DMS153 treated with DMSO at 0.1 percent for 48 hours (cell line): Measurements from ENCODE around the gene BPIFA3.

Source experiments
- DNase-seq: peaks from one replicate; lab custom pipeline; 2025; ENCODE audit not compliant: unreplicated experiment; lab: John Stamatoyannopoulos, UW

BPIFA3 gene

DNA sequence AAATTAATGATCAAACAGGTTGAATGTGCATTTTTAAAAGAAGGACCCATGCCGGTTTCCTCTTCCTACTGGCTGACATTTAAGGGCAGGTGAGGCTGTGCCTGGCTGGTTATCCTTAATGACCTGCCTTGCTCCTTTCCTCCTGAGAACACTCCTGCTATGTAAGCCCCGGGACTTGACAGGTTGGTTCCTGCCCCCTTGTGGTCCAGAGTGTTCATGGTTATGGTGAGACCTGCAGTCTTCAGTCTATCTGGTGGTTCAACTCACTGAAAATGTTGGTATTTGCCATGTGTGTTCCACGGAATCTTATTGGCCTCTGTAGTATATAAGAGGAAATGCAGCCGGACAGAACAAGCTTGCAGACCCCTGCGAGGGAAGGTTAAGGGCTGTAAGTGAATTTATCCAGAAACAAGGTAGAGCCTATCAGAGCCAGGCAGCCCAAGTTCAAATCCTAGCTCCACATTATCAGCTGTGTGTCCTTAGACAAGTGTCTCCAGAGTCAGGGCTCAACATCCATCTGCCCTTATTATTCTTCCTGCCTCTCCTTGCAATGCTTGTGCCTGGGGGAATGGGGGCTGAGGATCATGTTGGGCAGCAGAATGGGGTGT lies 5.2 kb upstream of the BPIFA3 start:
- peak; percentile 78 for DNase-seq

DNA sequence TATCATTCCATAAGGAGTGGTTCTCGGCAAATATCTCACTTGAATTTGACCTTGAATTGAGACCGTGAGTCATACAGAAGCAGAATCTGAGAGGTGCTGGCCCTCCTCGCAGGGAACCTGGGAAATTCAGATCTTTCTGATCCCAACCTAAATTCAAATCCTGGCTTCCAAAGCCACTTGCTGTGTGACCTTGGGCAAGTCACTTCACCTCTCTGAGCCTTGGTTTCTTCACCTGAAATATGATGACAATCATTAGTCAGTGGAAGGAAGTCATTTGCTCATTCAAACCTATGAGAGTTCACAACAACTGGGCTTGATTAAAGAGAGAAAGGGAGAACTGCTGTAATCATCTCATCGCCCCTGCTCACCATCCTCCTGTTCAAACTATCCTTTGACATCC lies 7.2 kb downstream of the BPIFA3 start:
- no peak for DNase-seq

DNA sequence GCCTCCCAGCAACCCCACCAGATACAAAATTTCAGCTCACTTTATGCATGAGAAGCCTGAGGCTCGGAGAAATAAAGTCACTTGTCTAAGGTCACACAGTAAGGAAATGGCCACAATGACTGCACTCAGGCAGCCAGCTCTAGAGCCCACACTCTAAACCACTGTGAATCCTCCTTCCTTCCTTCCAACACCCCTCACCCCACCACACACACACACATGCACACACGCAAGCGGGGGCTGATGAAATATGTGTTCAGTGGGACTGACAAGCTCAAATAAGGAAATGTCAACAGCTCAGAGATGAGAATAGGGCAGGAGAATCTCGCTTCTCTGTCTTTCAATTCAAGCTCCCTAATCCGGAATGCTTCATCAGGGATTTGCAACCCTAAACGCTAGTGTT lies 12.7 kb downstream of the BPIFA3 start:
- no peak for DNase-seq

DNA sequence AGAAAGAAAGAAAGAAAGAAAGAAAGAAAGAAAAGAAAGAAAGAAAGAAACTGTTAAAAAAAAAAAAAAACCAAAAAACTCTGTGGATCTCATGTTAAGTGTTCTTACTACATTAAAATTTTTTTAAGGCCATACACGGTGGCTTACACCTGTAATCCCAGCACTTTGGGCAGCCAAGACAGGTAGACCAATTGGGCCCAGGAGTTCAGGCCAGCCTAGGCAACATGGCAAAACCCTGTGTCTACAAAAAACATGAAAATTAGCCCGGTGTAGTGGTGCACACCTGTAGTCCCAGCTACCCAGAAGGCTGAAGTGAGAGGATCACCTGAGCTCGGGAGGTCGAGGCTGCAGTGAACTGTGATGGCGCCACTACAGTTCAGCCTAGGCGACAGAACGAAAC lies 14.1 kb downstream of the BPIFA3 start:
- no peak for DNase-seq

DNA sequence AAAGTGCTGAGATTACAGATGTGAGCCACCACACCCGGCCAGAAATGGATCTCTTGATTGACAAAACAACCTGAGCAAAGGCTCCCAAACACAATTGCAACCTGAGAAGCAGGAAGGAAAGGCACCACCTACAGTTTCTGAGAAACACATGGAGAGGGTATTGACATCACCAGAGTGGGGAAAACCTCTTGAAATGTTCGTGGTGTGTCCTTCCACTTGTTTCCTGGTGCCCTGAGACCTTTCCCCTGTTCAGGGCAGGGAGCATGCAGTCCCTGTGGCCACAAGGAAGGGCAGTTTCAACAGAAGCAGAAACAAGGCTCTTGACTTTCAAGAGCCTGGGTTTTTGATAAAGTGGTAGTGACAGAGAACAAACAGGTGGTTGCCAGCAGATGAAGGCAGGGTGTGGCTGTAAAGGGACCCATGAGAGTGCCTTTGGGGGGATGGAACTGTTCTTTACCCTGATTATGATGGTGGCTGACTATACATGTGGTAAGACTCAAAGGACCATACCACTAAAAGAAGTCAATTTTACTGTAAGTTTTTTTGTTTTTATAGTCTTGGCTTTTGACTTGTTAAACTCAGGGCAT lies 15.4 kb downstream of the BPIFA3 start:
- DNase-seq, result peak; percentile 69

DNA sequence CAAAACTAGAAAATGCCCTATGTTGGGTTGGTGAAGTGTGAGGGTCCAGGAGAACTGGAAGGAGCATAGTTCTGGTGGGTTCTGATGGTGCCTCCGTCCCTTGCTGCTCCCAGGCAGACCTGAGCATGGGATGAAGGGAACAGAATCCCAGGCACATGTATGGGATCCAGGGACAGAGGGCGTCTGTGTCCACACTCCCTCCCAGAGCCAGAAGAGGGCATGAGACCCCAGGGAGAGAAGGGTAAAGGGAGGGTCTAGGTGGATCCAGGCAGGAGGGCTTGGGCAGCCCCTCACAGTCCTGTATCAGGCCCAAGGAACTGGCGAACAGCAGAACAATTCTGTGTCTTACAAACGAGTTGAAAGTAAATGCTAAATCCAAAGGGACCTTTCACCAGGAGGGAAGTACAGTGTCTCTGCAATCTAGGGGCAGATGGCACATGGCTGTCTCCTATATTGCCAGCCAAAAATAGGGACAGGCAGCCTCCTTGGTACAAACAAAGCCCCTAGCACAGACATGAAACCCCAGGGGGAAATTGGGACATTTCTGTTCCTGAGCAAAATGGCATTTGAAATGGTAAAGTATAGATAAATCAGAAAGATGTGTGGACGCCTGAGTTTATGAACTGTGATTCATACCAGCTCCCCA lies 16.1 kb downstream of the BPIFA3 start:
- no peak for DNase-seq

DNA sequence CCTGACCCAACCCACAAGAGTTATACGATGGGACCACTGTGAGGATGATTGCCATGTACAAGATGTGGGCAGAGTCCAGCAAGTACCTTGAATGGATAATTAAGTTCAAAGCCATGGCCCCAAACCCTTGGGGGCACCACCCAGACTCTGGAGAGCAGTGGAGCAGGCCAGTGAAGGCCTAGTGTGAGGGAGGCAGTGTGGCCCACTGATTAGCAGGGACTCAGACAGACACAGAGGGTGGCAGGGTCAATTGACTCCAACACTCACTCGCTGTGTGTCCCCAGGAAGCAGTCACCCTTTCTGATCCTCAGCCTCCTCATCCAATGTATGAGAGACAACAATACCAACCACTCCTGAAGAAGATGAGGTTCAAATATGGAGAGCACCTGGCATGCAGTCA lies 16.9 kb downstream of the BPIFA3 start:
- DNase-seq, result no peak

DNA sequence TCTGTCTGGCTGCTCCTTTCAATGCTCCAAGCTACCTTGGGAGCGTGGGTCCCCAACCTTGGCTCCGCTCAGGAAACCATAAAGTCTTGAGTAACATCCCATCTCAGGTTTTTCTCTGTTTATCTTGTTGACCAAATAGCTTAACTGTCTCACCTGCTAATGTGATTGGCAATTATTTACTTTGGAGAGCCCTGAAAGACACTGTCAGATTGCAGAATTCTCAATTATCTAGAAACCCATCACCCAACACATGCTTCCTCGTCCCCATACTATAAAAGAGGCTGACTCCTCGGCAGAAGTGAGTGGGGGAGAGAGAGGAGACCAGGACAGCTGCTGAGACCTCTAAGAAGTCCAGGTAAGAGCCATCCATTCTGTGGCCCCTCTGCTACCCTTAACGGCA lies 18.5 kb downstream of the BPIFA3 start, which contains the start of gene BPIFA1:
TSS of gene BPIFA1 (plus strand) at position 301 of the 400 bp plus-strand sequence. CDS start 1,716 bp downstream, outside the sequence.
- no peak for DNase-seq

DNA sequence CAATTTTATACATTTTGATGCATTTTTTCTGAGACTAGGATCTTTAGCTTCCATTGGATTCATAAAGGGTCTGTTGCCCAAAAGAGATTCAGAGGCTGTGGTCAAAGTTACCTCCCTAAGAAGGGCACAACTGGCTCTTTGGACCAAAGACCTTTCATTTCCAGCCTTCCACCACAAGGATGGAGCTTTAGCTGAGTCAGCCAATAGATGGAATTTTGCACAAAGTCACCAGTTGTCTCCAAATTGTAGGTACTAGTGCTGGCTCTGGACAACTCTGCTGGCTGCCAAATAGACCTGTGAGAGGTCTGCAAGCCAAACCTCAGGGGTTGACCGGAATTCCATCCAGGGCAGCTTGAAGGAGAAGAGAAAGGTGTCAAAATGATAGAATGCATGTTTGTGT lies 19.2 kb downstream of the BPIFA3 start:
- DNase-seq, result no peak

DNA sequence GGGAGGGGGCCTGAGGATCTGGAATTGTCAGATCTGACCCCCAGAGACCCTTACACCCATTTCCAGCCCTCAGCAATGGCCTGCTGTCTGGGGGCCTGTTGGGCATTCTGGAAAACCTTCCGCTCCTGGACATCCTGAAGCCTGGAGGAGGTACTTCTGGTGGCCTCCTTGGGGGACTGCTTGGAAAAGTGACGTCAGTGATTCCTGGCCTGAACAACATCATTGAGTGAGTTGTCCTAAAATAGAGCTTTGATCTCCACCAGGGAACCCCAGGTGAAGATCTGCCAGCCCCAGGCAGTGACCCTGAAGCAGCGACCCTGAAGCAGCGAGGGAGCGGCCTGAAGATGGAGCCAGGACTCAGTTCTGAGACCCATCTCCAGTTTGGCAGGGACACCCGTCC lies 20.8 kb downstream of the BPIFA3 start:
- no peak for DNase-seq

DNA sequence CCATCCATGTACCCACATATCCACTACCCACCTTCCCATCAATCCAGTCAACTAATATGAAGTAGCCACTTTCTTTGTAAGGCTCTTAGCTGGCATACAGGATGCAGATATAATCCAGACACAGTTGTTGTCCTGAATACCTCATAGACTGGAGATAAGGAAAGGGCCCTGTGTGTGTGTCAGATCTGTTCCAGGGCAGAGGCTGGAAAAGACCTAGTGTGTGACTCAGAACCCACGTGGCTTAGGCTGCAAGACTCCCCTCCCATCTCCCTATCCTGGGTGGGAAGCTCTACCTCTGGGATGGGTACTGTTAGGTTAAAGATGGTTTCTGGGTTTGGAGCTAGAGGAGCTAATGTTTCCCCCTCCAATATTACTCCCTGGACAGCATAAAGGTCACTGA lies 22.3 kb downstream of the BPIFA3 start:
- no peak for DNase-seq

DNA sequence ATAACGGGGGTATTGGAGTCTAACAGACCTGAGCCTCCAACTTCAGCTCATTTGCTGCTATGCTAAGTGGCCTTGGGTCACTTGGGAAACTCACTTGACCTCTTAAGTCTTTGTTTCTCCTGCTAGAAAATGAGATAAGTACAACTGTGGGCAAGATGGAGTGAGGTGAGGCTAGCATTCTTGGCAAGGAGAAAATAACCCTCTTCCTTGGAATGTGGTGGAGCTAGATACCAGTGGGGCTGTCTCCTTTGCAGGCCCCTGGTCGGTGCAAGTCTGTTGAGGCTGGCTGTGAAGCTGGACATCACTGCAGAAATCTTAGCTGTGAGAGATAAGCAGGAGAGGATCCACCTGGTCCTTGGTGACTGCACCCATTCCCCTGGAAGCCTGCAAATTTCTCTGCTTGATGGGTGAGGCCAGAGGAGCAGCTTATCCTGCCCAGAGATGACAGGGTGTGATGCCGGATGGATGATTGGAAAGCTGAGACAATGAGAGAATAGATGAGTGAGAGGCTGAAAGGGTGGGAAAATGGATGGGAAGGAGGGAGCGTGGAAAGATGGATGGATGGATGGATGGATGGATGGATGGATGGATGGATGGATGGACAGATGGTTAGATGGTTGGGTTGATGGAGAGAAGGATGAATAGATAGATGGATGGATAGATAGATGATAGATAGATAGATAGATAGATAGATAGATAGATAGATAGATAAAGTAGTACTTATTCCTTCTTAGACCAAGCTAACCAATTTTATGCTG lies 23.0 kb downstream of the BPIFA3 start:
- DNase-seq, result no peak

DNA sequence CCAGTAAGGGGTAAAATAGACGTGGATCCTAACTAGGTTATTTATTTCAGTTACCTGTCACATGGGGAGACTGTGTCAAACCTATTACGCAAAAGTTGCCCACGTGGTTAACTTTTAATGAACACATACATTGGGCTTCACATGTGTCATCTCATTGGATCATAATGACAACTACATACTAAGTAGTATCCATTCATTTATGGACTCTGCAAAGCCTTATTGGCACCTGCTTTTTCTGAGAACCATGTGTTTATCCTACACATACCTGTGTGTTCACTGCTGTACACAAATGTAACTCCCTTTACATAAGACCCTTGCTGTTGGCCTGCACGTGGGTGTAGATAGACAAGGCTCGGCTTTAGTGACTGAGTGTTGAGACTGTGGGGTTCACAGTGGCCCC lies 23.8 kb downstream of the BPIFA3 start:
- no peak for DNase-seq

DNA sequence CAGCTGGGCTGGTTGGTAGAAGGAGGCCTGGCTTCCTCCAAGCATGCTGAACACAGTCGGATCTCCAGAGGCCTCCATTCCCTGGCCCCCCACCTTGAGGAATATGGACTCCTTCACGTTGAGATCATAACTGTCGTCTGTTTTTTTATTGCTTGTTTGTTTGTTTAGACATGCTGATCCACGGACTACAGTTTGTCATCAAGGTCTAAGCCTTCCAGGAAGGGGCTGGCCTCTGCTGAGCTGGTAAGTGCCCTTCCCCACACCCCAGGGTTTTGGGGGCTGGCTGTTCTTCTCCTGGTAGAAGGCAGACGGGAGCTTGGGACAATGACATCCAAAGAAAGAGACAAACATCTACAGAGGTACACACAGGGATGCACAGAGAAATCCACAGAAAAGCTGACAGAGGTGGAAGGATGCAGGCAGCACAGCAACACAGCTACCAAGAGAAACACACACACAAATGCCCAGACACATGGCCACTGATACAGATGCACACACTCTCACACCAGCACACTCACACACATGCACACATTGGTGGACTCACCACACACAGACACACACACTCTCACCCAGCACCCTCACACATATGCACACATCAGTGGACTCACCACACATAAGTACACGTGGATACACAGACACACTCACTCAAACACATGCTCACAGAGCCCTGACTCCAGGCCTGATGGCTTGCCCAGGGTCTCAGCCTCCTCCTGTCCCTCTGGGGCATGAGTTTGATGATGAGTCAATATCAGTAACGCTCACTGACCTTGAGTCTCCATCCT lies 25.4 kb downstream of the BPIFA3 start:
- no peak for DNase-seq

DNA sequence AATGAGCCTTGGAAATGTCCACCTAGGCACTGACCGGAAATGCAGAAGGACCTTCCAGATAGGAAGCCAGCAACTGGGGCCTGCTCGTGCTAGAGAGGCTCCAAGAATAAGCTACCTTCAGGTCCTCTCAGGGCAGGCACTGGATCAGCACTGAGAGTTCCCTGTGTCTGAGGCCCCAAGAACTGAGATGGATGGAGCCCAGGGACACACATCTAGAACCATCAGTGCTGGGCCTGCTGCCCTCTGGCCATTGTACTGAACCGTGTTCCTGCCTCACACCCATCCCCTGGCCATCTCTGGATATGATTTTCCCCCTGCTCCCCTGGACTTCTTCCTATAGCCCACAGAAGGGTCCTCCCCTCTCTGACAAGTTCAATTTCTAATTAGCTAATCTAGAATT lies 28.9 kb downstream of the BPIFA3 start:
- DNase-seq, result no peak

DNA sequence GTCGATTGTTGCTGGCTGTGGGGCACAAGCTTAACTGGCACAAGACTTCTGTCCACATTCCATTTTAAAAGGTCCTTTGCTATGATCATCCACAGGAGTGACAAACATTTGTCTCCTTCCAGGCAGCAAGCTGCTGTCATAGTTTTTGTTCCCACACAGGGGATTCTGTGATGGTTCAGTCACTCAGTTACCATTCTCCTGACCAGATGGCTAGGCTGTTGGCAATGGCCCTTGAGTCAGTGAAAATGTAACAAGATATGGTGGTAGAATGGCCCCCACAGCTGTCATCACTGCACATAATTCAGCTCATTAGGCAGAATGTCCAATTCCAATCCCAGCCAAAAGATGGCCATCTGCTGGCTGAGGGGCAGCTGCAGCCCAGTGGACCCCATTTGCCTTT lies 32.3 kb downstream of the BPIFA3 start:
- no peak for DNase-seq

DNA sequence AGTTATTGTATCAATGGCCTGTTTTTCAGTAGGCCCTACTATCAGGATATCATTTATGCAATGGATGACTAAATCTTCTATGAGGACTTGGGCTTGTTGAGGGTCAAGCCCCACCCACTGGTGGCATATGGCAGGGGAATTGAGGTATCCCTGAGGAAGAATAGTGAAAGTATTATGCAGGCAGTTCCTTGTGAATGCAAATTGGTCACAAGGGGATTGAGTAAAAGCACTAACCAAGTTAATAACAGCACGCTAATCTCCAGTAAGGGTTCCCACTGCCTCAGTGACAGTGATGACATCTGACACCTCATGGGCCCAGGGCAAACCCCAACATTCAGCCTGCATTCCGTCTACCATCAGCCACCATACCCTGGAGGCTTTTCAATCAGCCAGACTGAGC lies 33.5 kb downstream of the BPIFA3 start:
- no peak for DNase-seq

DNA sequence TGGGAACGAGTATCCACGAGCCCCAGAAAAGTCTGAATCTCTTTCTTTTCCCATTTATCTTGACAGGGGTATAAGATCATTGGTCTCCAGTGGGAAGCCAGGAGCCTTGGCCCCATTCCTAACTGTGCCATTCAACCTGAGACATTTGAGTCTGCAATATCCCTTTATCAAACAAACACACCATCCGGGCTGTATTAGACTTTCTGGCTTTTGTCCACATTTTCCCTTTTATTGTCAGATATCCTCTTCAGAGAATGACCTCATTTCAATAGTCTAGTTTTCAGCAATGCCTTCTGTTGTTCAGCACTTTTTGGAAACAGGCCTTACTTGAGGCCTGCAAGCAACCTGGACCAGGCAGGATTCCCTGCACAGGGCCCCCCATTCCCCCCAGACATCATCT lies 34.3 kb downstream of the BPIFA3 start:
- DNase-seq, result peak; percentile 28

DNA sequence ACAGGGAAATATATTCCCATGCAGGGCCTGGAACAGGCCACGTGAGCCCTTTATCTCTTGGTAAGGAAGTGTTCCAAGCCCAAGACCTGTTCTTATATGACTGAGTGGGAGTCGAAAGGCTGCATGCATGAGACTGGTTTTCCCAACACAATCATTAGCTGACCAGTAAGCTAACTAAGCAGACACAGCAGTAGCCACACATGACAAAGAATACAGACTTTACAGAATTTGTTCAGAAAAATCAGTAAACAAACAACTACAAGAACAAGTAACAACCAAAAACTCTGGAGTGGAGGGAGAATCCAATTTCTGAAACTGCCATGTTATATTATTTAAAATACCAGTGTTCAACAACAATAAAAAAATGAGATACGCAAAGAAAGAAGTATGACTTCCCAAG lies 35.3 kb downstream of the BPIFA3 start:
- DNase-seq, result no peak

DNA sequence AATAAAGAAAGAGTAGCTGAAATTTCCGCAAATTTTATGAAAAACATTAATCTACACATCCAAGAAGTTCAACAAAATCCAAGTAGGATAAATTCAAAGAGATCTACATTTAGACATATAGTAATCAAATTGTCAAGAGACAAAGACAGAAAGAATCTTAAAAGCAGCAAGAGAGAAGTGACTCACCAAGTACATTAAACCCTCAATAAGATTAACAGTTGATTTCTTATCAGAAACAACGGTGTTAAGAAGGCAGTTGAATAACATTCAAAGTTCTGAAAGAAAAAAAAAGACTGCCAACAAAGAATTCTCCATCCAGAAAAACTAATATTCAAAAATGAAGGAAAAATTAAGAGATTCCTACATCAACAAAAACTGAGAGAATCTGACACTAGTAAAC lies 37.9 kb downstream of the BPIFA3 start:
- no peak for DNase-seq

DNA sequence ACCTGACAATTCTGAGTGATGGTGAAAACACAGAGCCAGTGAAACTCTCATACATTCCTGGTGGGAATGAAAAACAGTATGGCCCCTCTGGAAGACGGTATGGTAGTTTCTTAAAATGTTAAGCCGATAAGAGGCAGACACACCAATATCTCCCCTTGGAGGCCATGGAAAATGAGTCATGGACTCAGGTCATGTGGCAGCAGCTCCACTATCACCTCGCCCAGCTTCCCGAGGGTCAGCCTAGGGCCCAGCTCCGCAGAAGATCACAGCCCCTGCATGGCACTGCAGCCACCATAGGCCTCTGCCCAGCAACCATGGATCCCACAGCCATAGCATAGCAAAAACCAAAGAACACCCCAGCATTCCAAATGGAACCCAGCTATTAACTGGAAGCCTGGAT lies 40.1 kb downstream of the BPIFA3 start:
- DNase-seq, result no peak
